NT2/D1 (cell line): Measurements from ENCODE around the gene MBNL2.

Experiments
- SUZ12 ChIP-seq: IDR thresholded peaks from 2 replicates; pipeline ENCODE4 v1.6.1; 2011; ENCODE audit not compliant: insufficient read length, insufficient read depth; ENCODE audit errors: extremely low read depth
- YY1 ChIP-seq: IDR thresholded peaks from 2 replicates; pipeline ENCODE4 v1.6.1; 2011; ENCODE audit not compliant: insufficient read length, insufficient read depth
- ZNF274 ChIP-seq: IDR thresholded peaks from 2 replicates; pipeline ENCODE4 v1.6.1; 2011; ENCODE audit warnings: mild to moderate bottlenecking, low read depth, low read length

DNA sequence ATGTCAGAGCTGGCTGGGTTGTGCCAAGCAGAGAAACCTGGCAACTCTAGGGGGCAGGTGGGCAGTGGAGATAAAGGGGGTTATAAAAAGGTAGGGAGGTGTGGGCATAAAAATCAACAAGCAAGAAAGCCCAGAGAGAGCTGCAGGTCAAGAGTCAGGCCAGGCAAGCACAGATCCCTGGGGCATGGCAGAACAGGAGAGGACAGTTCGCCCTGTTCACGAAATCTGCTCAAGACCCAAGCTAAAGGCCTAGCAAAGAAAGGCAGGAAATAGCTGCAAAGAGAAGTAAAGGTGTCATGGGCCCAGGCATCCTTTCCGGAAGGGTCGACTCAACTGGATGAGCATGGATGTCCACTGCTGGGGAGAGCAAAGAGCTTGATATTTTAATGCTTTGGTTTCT, 3.4 kb downstream of the MBNL2 start:
- no peak for TF ChIP-seq YY1
- no peak for TF ChIP-seq ZNF274
- no peak for TF ChIP-seq SUZ12
